ENCODE data around the gene RWDD4.

- TF ChIP-seq CTCF (conservative IDR thresholded peaks at IDR 0.05; ENCODE audit: low read depth, low read length) (no peak), EZH2 (IDR thresholded peaks at IDR 0.05; ENCODE audit: low read length, unreplicated experiment) (no peak), EZH2phosphoT487 (IDR thresholded peaks at IDR 0.05; ENCODE audit: borderline replicate concordance, low read length) (no peak)
Measured at GRCh38 chr4:183698909-183699308, 39.9 kb upstream of the RWDD4 start.

Data from PC-3 (cell line).